ENCODE measurements around the gene ANKS1A.
"Not testable (repeated sequence)": the region's sequence is repeated elsewhere in the genome, so short reads cannot be mapped to it uniquely, and the experiment has no call there.

The ANKS1A gene

DNA sequence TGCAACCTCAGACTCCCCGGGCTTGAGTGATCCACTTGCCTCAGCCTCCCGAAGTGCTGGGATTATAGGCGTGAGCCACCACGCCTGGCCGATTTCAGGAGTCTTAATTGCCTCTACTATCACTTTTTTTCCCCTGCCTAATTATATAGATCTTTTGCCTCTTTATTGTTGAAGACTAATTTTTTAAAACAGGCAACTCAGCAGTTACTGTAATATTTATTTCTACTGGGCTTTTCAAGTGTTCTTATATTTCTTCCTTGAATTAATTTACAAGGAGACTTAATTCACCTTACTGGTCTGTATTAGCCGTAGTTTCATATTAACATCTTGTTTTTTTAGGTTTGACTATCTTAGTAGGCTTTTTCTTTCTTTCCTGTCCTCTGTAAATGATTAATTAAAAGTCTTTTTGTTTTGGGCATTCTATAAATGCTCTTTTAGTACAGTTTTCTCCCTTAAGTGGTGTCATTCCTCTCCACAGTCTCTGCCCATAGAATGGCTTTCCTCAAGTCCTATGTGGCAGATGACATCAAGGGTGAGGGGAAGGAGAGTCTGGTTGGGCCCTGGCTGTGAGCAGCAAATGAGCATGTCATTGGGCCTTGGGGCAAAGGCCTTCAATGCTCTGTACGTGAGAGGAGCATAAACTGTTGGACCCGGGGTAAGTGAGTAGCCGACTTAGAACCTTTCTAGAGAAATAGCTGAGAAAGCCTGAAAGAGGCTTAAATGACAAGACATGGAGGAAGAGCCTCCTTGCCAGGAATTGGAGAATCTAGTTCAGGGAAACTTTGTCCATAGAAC, 36.0 kb downstream of the ANKS1A start:
- DNase-seq = no peak

DNA sequence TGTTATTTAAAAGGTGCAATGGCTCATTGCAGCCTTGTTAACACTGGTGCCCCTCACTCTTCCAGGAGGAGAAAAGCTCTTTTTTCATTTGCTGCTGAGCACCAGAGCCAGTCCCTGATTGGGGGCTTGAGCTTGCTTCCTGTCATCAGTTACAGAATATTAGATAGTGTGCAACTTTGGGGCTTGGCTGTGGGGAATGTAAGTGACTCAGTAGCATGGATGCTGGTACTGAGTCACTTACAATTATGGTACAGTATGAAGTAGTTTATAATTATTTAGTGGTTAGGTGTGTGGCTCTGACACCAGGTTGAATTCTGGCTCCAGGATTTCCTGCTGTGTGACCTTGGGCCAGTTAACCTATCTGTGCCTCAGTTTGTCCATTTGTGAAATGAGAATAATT, 37.6 kb downstream of the ANKS1A start:
- no peak for DNase-seq

DNA sequence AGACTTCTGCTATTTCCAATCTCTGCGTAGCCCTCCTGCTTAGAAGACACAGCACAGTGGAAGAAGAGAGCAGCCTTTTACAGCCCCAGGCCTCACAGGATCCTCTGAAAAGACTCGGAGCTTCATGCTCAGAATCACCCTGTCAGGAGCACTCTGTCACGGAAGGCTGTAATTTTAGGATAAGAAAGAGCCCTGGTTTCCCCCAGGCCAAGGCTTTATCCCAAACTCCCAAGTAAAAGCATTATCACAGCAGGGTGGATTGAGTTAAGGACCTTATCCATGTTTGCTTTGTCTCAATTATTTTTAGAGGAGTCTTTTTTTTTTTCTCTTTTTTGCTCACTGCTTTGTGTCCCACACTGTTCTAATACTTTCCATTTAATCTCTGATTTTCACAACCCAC, 39.2 kb downstream of the ANKS1A start:
- DNase-seq = no peak

DNA sequence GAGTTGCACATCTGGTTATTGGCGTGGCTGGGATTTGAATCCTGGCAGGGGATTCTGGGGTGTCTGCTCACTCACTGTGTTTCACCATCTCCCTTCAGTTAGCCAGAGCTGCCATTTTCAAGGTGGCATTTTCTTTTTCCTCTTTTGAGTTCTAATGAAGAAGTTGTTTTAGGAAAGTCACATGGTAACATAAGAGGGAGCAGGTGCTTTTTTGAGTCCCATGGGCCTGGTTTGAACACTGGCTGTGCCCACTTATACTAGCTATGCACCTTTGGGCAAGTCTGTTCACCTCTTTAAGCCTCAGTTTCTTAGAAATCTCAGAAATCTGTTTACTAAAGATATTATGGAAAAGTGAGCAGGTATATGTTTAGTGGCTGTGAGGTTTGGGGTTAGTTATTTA, 39.6 kb downstream of the ANKS1A start:
- DNase-seq = no peak

DNA sequence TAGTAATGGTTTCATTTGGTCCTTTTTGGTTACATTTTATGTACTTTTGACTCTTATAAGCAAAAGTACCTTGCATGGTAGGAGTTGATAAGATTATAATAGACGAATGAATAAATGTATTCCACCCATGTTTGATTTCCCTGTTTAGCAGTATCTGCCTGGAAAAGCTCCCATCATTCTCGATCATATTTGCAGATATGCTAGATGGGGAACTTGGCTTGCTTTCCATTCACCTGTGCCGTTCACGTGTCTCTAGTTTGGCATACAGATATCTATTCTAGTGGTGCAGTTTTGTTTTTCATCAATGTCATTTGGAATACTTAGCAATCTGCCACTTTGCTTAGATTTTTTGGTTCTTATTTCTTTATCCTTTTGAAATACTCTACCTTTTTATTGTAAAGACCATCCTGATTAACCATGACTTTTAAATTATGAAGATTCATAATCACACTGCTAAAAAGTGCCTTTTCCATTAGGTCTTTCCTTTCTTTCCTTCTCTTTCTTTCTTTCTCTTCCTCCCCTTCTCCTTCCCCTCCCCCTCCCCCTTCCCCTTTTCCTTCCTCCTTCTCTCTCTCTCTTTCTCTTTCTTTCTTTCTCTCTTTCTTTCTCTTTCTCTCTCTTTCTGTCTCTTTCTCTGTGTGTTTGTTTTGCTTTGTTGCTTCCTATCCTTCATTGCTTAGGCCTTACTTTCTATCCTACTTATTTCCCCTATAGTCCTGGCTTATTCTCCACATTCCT, 40.4 kb downstream of the ANKS1A start:
- DNase-seq = no peak

DNA sequence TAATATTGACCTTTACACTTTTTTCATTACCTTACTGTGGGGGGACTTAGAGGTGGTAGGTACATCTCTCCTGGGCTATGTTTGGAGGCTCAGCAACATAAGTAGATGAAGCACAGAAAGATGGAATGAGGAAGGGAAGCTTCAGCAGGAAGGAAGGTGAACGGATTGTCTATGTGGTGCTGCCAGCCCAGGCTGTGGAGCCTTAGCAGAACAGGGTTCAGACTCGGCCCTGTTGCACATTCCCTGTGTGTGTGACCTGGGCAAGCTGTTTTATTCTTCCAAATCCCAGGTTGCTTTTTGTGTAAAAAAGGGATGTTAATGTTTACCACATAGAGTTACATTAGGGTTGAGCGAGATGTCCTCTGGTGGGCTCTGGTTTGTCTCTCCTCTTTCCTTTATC, 41.2 kb downstream of the ANKS1A start:
- no peak for DNase-seq

DNA sequence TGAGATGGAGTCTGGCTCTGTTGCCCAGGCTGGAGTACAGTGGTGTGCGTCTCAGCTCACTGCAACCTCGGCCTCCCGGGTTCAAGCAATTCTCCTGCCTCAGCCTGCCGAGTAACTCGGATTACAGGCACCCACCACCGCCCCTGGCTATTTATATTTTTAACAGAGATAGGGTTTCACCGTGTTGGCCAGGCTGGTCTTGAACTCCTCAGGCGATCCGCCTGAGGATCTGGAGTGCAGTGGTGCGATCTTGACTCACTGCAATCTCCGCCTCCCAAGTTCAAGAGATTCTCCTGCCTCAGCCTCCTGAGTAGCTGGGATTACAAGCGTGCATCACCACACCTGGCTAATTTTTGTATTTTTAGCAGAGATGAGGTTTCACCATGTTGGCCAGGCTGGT, 43.1 kb downstream of the ANKS1A start:
- not testable (repeated sequence) for DNase-seq

DNA sequence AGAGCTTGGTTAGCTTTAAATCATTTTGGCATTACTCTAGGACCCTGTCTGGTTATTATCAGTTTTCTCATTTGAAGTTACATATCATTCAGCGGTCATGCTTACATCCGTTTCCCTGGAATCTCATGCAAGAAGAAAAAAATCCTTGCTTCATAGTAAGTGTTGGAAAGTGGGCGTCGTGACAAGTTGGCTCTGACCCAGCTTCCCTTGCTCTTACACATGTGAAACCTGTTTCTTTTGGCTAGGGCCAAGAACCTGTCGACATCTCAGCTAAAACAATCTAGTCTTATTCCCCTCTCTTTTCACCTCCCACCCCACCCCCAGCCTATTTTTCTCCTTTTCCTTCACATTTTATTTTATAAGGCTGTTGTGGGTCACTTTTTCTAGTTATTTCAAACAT, 45.5 kb downstream of the ANKS1A start:
- DNase-seq = no peak

DNA sequence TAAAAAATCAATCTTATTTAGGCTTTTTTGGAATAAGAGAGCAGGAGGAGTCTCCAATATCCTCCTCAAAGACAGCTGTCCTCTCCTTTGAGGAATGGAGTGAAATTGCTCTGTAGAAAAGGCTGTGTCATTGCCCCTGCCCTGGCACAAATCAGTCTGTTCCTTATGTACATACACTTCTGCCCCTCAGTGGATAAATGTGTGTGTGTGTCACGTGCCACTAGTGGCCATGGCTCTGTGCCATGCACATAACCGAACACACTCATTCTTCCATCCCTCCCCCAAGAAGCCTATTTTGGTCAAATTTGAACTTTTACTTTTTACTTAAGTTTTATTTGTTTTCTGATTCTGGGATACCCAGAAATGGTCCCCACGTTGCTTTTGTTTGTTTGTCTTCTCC, 49.2 kb downstream of the ANKS1A start:
- no peak for DNase-seq

DNA sequence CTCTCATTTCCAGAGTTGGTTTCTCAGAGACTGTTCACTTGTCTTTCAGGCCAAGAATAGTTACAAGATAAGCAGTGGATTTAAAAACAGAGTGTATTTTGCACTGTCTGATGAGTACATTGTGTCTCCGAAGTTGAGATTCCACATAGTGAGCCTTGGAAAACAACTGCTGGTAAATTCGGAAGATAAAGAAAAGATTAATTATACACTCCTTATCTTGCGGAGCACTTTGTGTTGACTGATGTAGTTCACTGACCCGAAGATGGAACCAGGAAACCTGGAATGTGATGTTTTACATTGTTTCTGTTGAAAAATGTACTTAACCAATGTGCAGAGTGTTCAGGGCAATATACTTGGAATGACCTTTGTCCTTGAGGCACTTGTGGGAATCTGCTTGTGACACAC, 51.0 kb downstream of the ANKS1A start:
- no peak for DNase-seq

DNA sequence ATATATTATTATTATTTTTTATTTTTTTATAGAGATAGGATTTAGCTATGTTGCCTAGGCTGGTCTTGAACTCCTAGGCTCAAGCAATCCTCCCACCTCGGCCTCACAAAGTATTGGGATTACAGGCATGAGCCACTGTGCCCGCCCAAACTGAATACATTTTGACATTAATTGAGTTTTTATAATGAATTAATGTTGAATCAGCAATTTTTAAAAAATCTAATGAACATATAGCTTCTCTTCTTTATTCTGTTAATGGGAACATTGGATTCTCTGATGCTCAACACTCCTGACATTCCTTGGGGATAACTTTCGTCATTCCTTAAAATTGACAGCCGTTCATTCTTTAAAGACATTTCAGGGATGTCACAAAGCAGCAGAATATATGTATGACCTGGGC, 52.4 kb downstream of the ANKS1A start:
- no peak for DNase-seq

DNA sequence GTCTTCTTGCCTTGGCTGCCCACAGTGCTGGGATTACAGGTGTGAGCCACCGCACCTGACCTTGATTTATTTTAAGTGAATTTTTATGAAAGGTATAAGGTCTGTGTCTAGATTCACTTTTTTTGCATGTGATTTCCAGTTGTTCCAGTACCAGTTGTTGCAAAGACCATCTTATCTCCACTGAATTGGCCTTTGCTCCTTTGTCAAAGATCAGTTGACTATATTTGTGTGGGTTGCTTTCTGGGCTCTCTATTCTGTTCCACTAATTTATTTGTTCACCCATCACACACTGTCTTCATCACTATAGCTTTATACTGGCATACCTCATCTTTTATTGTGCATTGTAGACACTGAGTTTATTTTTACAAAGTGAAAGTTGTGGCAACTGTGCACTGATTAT, 56.3 kb downstream of the ANKS1A start:
- no peak for DNase-seq

DNA sequence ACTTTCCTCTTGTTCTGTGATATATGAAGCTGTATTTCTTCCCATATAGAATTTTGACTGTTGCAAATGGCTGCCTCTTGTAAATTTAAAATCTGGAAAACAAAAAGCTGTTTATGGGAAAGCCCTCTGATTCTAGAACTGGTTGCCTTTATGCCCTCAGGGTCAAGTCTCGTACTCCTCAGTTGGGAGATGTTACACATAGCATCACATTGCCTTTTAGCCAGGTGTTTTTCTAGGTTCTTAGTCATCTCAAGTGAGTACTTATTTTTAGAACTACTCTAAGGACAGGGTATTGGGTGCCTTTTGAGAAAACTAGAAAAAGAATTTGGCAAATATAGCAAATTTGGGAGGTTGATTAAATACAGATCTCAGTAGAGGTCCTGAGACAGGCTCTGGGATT, 58.5 kb downstream of the ANKS1A start:
- no peak for DNase-seq

DNA sequence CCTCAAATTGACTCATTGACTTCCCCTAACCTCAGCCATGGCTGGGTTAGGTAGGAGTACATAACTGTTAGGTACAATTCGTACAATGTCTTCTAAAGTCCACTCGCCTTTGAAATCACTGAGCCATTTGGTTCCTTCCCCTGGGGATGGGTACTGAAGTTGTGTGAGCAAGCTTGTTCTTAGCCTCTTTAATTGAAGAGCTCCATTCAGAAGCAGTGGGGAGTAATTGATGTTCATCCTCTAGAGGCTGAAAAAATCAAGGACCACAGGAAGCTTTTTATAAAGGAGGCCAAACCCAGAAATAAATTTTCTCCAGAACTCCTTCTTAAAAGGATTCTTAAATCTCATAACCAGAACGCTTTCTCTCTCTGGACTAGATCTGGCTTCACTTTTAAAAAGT, 60.6 kb downstream of the ANKS1A start:
- no peak for DNase-seq

DNA sequence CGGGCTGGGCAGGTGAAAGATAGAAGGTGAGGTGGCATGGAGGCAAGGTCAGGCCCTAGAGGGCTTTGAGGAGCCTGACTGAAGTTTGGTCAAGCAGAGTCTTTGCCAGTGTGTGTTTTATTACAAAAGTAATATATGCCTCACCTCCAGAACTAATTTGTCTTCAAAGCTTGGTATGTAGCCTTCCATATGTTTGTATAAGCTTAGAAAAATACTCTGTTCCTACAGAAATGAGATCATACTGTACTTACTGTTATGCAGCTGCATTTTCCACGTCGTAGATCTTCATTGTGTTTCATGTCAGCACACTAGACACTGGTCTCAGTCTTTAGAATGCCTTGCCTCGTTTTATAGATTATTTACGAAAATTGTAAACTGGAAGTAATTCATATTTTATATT, 61.8 kb downstream of the ANKS1A start:
- DNase-seq = no peak

DNA sequence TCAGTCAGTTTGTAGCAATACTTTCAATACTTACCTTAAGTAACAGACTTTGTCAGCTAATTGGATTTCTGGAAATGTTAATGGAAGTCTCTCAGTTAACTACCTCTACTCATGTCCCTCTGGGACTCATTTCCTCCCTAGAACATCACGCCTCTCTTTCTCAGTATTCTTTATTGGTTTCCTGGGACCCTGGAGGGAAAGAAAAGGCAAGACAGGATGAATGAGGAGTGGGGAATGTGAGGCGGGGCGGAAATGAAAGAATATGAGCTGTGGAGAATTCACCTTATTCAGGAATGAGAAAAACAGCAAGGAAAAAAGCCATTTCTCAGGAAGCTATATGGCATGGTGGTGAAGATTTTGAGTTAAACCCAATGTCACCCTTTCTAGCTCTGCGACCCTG, 62.7 kb downstream of the ANKS1A start:
- no peak for DNase-seq

DNA sequence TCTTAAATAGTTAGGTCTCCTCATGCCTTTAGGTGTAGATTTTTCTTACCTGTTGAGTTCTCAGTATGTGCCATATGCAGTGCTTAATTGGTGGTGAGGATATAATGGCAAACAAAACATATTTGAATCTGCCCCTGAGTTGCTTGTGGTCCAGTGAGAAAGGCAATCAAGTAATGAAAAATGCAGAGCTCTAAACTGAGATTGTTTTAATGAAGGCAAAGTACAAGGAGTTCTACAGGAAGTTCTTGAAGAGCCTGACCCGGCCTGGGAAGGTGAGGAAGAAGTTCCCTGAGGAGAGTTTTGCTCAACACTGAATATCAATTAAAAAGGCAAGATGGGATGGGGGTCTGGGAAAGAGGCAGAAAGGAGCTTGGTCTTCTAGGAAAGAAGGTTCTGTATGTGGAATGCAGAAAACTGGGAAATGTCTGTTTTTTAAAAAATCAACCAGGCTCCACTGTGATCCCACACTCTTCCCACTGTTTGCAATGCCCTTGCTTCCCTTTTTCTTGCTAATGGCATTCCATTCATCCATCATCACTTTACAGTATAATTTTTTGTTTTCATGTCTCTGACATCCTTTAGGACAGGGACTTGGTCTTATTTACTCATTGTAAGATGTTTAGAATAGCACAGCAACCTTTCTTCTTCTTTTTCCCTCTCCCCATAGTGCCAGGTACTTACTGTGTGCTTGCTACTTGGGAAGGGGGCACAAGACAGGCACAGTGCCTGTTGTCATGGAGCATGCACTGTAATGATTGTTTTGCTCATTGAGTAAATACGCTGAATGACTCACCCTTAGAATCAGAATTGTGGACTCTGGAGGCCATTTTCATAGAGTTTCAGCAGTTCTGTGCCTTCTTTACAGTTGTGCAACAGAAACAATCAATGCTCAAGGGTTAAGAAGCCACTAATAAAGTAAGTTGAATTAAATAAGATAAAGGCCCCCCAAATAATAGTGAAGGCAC, 64.3 kb downstream of the ANKS1A start:
- DNase-seq = no peak

DNA sequence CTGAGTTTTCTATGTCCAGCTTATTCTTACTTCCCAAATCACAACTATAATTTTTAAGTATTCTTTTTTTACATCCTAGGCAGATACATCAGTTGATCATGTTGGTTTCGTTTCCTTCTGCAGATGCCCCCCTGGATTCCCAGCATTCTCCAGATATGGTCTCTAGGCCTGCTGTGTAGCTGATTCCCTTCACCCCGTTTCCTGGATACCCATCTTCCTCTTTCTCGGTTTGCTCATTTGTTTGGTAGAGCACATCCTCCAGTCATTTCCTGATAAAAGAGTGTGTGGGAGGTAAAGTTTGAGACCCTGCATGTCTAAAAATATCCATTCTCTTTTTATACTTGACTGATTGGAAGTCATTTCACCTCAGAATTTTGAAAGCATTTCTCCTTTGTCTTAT, 66.4 kb downstream of the ANKS1A start:
- no peak for DNase-seq

DNA sequence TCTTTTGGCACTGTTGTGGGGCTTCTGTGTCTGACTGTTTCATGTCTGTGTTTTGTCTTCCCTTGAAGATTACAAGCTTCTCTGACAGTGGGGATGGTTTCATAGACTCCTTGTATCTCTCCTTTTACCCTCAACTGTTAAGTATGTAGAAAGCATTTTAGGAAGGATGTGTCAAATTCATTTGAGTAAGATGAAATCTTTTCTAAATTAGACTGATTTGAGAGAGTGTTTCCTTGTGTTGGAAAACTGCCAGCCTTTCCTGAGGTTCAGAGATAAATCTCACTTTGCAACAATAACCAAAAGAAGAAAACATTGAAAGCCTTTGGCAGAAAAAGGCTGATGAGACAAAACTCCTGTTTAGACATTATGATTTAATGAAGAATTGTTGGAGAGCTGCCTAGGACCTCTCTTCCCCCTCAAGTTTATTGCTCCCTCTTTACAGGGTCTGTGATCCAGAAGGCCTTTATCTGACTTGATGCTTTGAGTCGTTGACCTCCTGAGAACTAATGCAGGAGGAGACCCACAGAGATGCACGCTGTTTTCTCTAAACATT, 68.3 kb downstream of the ANKS1A start:
- DNase-seq = no peak

DNA sequence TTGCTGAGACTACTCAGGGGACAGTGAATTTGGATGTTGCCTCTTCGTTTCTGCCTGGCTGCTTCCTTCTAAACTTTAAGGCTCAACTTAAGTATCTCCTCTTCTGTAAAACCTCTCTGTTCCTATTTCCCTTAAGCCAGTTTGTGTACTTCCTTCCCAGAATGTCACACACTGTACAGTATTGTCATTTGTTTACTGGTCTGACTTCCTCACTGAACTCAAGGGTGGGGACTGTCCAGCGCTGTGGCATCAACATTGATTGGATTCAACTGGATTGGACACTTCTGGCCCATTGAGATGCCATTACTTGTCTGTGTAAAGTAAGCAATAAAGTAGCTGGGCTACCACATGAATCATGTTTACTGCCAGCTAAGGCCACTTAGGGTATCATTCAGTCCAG, 69.7 kb downstream of the ANKS1A start:
- no peak for DNase-seq

DNA sequence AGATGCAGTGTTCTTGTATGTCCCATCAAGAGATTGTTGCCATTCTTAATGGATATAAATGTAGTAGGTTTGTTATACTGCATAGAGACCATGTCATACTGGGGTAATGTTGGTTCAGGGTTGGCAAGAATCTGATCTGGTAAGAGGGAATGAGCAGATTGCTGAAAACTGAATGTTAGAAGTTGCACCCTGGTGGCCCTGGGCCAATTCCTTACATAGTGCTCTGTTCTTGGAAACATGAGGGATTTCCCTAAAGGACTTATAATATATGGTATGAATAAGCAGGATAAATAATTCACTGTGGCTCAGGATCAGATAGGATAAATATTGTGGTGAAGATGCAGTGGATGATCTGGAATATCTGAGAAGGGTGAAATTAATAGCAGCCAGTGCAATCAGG, 70.2 kb downstream of the ANKS1A start:
- DNase-seq = no peak

DNA sequence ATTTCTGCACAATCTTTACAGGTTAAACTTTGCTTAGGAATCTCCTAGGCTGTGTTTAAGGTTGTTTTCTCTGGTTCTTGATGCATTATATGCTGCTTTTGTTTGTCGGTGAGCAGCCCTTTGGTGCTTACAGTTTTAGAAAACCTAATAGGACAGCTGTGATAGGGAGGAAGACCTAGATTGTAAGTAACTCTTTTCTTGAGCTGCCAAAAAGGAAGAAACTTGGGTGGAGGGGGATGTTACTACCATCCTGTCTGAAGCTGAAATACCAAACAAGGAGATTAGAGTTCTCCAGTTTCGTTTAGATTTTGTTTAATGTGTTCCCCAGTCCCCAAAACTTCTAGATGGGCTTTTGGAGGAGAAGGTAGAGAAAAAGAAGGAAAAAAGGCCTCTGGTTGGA, 72.0 kb downstream of the ANKS1A start:
- no peak for DNase-seq

DNA sequence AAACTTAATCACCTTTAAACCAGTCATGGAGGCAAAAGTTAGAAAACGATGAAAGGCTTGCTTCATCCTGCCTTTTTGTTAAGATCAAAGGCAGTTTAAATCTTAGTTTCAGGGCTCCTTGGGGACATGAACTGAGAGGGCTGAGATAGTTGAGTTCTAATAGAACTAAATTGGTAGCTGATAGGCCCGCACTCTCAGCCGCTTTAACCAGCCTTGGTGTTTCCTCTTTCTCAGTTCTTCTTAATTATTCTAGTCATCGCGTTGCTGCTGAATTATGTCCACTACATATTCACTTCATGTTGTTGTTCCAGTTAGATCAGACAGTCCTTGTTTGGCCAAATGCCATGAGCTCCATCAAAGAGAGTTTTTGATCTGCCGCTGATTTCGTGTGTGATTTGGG, 72.5 kb downstream of the ANKS1A start:
- DNase-seq = no peak
